ENCODE measurements around the gene REC114.
"Not testable (repeated sequence)": the region's sequence is repeated elsewhere in the genome, so short reads cannot be mapped to it uniquely, and the experiment has no call there.

The REC114 gene

DNA sequence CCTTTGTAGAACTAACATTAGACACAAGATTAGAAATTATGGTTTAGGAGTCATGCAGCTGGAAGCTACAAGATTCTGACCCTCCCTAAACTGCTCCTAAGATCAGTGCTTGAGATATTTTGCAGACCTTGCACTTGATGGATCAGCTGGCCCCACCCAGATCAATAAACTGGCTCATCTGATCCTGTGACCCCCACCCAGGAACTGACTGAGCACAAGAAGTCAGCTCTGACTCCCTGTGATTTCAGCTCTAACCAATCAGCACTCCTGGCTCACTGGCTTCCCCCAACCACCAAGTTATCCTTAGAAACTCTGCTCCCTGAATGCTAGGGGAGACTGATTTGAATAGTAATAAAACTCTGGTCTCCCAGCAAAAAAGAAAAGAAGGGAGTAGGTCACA is 134.6 kb downstream of the REC114 start:
- DNase-seq (ENCODE audit: low spot score) = not testable (repeated sequence)

DNA sequence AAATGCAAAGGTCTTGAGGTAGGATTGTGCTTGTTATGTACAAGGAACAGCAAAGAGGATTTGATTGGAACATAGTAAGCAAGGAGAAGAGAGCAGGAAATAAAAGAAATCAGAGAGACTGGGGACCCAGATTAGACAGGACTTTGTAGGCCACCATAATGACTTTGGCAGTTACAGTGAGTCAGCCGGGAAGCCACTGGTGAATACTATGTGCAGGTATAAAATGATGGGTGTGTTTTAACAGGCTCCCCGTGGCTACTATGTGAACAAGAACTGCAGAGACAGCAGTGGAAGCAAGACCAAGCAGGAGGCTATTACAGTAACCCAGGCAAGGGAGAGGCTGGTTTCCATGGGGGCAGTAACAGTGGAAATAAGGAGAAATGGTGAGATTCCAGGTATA is 135.1 kb downstream of the REC114 start:
- DNase-seq (ENCODE audit: low spot score) = no peak

DNA sequence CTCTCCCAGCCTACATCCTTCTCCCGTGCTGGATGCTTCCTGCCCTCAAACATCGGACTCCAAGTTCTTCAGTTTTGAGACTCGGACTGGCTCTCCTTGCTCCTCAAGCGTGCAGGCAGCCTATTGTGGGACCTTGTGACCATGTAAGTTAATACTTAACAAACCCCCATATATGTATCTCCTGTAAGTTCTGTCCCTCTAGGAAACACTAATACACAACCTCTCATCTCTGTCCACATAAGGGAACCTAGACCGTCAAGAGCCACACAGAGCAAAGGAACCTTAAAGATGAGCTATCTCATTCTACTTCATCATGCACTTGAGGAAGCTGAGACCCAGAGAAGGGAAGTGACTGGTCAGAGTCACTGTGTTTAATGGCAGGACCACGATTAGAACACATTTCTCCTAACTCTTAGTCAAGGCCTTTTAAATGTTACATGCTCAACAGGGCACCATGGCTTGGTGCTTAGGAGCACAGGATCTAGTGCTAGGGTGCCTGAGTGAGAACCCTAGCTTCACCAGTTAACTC is 140.0 kb downstream of the REC114 start:
- no peak for DNase-seq (ENCODE audit: low spot score)

DNA sequence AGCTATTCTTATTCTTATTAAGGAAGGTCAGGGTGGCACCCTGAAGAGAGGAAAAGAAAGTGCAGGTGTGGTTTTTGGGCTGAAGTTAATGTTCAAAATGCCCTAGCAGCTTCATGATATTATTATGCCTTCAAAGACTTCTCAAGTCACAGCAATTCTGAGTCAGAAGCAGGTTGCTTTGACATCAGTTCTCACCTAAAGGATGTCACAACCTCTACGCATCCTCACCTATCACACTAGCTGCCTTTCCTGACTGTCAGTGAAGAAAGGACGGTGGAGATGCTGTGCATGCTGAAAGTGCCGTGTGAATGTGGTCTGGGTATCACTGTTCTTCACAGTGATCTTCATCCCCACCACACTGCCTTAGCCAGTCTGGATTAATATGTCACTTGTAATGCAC is 140.6 kb downstream of the REC114 start:
- DNase-seq (ENCODE audit: low spot score) = no peak

DNA sequence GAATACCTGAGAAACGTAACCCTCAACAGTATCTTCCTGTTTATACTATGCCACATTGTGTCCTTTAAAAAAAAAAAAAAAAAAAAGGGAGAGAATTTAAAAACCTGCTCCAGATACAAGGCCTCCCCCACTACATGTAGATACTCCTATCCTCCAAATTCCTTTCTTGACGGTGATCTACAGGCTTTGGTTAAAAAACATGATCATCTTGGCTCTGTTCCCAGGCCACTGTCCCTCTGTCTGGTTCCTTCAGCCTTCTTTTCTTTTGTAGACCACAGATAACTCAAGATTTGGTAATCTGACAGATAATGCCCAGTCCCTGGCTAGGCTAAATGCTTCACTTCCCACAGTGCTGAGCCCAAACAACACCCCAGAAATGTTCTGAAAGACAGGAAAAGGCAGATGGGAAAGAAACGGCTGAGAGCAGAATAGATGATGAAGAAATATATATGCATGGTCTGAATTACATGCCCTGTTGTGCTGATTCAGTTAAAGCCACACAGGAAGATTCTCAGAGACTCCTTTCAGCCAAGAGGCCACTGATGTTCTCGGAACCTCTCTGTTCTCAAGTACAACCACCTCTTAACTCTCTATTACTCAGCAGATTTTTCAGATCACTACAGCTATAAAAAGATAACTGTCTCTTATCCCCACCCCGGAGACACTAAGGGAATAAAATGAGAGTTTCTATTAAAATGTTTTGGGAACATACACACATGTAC is 141.9 kb downstream of the REC114 start:
- DNase-seq (ENCODE audit: low spot score) = no peak

DNA sequence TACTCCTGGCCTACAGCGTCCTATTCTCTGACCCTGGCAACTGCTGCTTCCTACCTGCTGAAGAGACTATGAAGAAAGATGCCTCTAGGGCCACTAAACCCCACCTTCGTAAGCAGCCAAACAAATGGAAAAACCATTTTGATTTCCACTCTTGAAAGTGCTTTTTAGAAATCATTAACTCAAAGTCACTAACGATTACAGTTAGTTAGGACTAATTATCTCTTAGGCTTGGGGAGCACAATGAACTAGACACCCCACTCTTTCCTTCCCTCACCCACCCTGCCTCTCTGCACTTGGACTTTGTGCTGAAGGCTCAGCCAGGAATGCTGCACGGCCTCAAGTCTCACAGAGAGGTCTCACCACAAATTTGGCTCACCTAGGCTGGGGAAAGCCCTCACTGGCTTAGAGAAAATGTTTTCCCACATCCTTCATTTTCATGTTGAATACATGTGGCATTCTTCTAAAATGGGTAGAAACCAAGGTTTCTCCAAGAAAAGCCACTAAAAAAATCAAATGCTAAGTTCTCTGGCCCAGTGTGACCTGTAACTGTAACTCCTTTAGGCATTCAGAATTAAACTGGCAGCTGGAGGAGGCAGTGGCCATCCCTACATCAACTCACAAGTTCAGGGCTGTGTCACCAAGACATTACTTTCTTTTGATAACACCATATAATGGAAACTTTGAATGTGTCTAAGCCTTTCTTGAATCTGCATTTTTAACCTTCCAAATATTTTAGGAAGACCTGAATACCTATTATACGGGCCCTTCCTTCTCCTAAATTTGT is 143.1 kb downstream of the REC114 start:
- no peak for DNase-seq (ENCODE audit: low spot score)

DNA sequence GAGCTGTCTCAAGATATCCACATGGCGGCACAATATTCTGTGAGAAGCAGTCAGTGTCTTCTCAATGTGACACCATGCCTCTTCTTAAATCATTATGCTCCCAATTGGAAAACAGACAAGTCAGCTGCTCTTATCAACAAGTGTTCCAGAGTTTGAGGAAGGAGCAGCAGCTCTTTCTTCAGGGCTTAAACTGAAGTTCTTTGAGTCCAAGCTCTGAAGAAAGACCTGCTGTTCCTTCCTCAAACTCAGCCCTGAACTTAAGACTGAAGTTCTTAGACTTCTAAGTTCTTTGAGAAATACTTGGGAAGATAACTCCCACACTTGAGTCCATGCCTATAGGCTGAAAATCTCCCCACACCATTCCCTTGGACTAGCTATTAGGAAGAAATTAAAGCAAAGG is 146.8 kb downstream of the REC114 start:
- DNase-seq (ENCODE audit: low spot score) = no peak

DNA sequence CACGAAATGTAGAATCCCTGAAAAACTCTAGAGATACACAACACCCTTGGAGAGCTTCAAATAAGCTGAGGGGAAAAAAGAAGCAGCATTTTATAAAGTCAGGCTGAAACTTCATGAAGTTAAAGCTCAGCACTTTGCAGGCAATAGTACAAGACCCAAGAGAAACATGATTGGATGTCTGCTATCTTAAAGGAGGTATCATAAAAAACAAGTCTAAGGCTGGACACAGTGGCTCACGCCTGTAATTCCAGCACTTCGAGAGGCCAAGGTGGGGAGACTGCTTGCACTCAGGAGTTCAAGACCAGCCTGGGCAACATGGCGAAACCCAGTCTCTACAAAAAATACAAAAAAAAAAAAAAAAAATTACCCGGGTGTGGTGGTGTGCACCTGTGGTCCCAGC is 147.3 kb downstream of the REC114 start:
- DNase-seq (ENCODE audit: low spot score) = no peak

DNA sequence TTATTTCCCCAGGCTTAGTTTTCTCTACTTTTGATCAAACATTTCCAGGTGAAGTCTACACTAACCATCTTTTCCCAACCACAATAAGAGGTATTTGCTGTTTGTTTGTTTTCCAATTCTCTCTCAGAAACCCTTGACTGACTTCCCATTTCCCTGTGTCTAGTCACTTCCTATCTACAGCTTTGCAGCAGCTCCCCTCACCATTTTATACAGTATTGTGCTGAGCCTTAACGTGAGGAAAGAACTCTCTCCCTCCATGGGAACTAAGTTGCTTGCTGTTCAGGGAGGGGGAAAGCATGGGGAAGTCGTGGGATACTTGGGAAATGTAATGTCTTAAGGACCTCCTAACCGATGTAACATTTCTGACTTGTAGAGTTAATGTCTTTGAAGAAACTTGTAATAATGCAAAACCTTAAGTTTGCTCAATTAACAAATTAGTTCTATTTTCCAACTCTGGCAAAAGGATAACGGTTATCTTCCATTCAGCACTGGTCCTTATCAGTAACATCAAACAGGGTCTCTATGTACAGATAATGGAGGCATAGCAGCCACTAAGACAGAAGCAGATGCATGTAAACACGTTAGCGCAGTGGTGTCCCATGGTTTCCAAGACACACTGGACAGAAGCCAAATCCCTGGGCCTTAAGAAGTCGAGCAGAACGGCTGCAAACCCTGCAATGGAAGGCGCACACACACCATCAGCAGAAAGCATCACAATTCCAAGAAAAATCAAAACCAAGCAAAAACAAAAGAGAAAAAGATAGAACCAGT is 150.5 kb downstream of the REC114 start:
- no peak for DNase-seq (ENCODE audit: low spot score)

DNA sequence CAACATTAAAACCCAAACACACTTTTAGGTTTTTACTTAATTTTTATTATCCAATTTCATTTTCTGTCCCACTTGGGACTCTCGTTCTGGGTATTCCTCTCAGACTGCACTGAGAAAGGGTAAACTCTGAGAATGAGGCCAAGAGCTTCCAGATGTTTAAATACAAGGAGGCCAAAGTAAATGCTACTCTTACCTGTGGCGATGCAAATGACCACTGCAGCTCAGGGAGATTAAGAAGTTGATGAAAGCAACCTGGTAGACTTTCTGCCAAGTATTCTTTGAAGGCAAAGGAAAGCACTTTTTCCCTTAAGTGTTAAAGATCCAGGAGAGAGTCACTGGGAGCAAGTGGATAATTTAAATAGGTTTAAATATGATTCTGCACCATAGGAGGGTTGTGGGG is 151.1 kb downstream of the REC114 start:
- DNase-seq (ENCODE audit: low spot score) = no peak

DNA sequence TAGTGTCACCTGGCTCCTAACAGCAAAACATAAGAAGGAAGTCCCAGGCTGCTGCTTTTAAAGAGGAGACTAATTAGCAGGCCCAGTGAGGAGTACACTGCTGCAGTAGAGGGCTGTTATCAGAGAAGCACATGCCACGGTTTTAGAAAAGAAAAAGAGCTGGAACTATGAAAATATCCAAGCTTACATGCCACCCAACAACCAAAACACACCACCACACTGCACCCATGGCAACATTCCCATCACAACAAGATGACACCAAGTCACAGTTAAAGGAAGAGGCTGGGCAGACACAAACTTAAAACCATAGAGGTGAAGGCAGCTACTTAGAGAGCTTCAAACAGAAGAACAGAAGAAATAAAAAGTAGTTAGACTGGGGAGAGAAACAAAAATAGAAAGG is 153.2 kb downstream of the REC114 start:
- DNase-seq (ENCODE audit: low spot score) = no peak

DNA sequence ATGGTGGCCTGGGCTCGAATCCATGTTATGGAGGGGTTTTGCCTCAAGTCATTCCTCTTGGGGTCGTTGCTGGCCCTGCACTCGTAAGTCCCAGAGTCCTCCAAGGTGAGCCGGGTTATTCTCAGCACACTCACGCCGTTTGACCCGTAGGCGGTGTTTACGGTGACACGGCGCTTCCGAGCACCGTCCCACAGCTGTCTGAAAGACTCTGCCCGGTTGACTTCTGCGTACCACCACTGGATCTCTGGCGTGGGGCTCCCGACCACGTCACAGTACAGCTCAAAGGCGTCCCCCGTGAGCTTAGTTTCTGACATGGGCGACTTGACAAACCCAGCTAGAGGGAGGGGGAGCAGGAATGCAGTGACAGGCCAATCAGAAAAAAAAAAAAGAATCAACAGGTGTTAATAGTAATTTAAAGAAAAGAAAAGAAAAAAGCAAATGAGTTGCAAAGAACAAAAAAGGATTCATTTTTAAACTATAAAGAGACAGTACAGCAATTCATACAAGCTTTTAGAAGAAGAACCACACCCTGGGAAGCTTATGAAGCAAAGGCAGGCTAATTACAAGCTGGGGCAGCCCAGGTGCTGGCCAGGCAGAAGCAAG is 154.2 kb downstream of the REC114 start:
- no peak for DNase-seq (ENCODE audit: low spot score)

DNA sequence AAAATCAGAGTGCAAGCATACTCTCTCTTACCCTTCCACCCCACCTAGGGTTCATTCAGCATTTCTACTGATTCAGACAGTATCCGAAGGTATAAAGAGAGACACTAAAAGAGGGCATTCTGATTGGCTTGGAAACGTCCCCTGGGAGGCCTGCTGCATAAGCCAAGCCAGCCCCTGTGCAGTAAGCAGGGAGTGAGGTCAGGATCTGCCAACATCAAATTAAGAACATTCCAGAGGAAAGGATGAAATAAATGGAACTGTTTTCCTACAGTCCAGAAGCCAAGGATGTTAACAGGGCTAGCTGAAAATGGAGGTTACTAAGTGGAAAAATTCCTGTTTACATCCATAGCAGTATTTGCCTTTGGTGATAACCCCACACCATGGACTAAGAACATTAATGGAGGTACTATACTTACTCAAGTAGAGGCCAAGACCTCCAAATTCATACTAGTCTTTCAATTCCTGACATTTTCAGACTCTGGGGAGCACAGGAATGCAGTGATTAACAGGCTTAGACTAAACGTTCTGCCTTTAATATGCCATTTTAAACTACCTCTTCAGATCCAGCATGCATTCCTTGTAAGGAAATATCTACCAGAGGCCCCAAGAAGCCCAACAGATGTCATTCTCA is 155.7 kb downstream of the REC114 start:
- DNase-seq (ENCODE audit: low spot score) = no peak

DNA sequence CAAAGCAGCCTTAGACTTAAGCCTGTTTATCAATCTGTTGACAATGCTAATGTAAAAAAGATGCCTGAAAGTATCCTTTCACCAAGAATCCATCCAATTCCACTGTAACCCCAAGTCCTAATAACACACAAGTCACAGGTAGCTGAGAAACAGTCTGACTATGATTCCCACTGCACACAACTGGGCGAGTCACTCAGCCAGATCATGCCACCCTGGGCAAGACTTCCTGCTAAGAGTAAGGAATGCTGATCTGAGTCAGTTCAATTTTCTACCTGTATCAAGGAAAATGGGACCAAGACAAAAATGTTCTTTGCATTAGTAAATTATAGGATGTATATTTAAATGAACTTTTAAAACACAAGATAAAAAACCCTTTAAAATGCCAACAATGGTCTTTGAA is 157.0 kb downstream of the REC114 start:
- no peak for DNase-seq (ENCODE audit: low spot score)

DNA sequence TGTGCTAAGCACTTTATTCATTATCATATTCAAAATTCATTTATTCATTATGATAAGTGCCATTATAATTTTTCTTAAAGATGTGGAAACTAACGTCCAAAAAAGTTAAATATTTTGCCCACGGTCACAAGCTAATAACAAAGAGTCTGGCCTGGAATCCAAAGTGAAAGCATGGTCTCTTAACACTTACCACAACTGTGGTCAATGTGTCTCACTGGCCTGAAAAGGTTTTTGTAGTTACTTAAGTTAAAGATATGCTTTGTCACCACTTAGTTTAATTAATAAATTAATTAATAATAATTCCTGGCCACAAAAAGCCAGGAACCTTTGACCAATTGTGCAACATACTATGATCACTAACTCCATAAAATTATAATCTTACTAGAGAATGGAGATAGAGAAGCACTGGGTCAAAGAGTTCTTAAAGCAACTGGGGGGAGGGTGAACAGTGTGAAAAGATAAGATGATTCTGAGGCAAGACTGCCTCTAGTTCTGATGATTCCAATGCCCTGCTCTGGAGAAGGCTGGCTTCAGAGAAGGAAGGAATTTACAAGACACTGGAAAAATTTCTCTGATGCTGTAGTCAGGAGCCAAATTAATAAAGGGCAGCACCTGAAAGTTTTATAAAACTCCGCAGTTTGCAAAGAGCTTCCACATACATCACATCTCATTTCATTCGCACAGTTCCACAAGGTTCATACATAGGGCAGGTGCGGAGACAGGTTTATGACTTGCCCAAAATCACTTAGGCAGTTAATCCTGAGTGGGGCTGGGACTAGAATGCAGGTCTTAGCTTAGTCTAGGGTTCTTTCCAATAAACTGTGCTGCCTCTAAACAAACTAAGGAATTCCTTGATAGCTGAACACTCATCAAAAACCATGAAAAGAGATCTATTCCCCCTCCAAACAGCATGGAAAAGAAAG is 157.7 kb downstream of the REC114 start:
- DNase-seq (ENCODE audit: low spot score) = no peak

DNA sequence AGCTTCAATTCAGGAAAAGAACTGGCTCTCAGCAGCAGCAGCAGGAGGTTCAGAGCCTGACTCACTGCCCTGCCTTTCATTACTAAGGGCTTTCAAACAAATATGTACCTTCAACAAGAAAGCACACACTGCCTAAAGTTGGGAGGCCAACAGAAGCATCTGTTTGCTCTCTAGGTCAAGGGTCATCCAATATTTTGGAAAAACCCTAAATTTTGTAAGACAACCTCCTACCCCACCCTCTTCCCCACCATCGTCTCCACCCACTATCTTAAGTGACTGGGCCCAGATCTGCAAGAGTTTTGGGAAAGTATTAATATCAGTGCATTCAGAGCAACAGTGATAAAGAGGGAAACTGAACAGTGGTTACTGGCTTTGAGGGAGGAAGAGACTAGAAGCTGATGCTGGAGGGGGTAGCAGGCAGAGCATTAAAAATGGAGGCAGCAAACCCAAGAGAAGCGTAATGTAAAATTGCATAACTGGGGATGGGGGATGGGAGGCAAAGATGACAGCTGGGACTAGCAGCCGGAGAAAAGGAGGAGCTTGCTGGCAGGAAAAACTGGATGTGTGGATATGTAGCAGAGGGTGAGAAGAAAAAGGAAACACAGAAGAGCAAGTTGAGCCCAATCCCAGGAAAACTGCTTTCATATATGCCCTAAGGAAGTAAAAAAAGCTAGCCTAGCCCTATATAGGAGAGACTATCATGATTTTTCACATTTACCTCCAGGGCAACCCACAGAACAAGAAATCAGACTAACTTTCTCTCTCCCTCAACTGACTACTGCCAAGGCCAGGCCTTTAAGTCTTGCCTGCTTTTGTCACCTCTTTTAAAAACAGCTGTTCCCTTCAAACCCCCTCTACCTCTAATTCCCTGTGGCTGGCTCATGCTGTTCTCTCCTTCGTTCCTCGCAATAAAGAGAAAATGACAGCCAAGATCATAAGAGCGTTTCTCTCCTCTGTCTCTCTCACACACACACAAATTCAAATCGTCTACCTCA is 158.8 kb downstream of the REC114 start:
- DNase-seq (ENCODE audit: low spot score) = peak; percentile 19

DNA sequence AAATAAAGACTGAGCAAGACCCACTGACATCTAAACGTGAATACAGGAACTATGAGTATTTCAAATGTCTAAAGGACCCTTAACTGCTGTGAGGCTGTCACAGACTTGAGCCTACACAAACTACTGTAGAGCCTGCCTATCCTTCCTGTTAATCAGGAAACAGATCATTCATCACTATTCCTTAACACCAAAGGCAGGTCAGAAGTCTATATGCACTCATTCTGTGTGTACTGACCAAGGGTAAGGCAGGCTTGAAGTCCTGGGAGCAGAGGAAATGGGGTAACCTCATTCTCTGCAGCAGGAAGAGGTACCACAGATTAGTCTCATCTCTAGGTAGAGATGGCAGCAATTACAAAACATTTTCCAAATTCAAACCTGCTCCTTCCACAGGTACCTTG is 159.5 kb downstream of the REC114 start:
- no peak for DNase-seq (ENCODE audit: low spot score)

DNA sequence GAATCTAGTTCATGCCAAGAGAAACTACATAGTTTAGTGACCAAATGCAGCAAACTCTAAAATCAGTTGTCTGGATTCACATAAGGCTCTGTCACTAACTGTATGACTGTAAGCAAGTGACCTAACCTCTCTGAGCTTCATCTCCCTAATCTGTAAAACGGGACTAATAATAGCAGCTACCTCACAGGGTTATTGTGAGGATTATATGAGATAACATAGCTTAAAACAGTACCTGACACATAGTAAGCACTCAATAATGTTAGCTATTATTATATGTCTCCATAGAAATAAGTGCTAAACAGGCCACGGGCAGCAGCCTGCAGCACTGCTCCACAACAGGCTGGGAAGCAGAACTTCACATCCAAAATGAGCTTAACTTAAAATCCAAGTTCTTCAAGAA is 160.0 kb downstream of the REC114 start:
- DNase-seq (ENCODE audit: low spot score) = no peak

DNA sequence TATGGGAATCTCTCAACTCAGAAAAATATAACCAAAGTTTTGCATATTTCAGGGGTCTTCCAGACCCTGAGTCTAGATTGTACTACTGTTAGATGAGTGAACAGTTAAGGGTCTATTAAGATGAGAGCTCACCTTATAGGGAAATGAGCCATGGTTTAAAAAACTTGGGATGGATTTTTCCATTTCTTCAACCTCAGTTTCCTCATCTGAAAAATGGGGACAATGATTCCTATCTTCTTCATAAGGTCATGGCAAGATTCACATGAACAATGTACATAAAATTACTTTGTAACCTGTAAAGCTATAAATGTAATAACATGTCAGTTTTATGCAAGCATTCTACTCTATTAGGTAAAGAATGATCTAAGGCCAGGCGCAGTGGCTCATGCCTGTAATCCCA is 161.5 kb downstream of the REC114 start:
- DNase-seq (ENCODE audit: low spot score) = no peak
